ENCODE results near the gene FGD4.

FGD4 gene

DNA sequence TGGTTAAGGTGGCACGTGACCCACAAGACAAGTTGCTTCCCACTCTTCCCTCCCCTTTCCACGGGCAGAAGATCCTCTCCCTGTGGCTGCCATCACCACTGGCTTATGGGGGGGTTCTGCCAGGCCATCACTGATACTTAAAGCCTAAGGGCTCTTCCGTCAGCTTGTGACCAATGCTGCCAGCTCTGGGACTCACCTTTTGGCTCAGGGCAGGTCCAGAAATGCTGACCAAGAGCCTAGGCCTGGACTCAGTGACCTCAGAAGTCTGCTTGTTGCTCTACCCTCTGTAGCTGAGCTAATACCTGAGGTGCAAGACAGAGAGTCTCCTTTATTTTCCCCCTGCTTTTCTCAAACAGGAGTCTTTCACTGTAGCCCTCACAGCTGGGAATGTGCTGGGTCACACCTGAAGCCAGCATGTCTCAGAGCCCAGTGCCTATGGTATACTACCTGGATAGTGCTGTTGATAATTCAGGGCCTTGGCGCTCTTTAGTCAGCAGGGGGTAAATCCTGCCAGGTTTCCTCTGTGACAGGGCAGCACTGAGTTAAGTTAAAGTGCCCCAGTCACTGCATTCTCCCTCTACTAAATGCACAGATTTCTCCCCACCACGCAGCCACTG, 19.7 kb downstream of the FGD4 start:
- TF ChIP-seq CREB1 (IDR thresholded peaks at IDR 0.05; ENCODE audit: low read depth) (no peak), ZBTB7A (IDR thresholded peaks at IDR 0.05; ENCODE audit: low read depth) (no peak), FOXM1 (IDR thresholded peaks at IDR 0.05; ENCODE audit: borderline replicate concordance, low read depth) (no peak), EP300 (IDR thresholded peaks at IDR 0.05; ENCODE audit: borderline replicate concordance) (no peak), CEBPB (IDR thresholded peaks at IDR 0.05) (no peak), TCF12 (IDR thresholded peaks at IDR 0.05; ENCODE audit: low read depth) (no peak)
- TF ChIP-seq, protein P1, sequence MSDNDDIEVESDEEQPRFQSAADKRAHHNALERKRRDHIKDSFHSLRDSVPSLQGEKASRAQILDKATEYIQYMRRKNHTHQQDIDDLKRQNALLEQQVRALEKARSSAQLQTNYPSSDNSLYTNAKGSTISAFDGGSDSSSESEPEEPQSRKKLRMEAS (IDR thresholded peaks at IDR 0.05), result no peak

DNA sequence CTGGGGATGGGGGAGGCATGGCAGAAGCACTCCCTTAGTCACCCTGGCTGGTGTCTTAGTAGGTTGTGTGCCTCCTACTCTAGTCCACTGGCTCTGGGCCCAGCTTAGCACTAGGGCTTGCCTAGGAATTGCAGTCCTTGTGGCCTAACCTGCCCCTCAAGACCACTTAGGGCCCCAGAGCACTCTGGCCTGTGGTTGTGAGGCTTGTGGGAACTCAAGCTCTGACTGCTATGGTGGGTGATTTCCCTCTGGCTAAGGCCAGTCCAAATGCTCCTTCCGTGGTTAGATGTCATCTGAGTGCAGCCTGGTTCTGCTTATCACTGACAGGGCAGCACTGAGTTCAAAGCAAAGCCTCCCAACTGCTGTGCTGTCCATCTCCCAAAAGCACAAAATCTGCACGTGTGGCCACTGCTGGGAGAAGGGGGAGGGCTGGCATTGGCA, 20.2 kb downstream of the FGD4 start:
- no peak for TF ChIP-seq ZBTB7A (IDR thresholded peaks at IDR 0.05; ENCODE audit: low read depth)
- no peak for TF ChIP-seq YY1 (IDR thresholded peaks at IDR 0.05; ENCODE audit: low read depth)
- TF ChIP-seq, protein P2, sequence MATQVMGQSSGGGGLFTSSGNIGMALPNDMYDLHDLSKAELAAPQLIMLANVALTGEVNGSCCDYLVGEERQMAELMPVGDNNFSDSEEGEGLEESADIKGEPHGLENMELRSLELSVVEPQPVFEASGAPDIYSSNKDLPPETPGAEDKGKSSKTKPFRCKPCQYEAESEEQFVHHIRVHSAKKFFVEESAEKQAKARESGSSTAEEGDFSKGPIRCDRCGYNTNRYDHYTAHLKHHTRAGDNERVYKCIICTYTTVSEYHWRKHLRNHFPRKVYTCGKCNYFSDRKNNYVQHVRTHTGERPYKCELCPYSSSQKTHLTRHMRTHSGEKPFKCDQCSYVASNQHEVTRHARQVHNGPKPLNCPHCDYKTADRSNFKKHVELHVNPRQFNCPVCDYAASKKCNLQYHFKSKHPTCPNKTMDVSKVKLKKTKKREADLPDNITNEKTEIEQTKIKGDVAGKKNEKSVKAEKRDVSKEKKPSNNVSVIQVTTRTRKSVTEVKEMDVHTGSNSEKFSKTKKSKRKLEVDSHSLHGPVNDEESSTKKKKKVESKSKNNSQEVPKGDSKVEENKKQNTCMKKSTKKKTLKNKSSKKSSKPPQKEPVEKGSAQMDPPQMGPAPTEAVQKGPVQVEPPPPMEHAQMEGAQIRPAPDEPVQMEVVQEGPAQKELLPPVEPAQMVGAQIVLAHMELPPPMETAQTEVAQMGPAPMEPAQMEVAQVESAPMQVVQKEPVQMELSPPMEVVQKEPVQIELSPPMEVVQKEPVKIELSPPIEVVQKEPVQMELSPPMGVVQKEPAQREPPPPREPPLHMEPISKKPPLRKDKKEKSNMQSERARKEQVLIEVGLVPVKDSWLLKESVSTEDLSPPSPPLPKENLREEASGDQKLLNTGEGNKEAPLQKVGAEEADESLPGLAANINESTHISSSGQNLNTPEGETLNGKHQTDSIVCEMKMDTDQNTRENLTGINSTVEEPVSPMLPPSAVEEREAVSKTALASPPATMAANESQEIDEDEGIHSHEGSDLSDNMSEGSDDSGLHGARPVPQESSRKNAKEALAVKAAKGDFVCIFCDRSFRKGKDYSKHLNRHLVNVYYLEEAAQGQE (IDR thresholded peaks at IDR 0.05; ENCODE audit: low read depth), result no peak
- no peak for TF ChIP-seq TCF12 (IDR thresholded peaks at IDR 0.05; ENCODE audit: low read depth)
- TF ChIP-seq TAF1 (IDR thresholded peaks at IDR 0.05; ENCODE audit: low read depth), result no peak
- TF ChIP-seq CREB1 (IDR thresholded peaks at IDR 0.05; ENCODE audit: low read depth), result no peak
- TF ChIP-seq CEBPB (IDR thresholded peaks at IDR 0.05), result no peak
- no peak for TF ChIP-seq FOXM1 (IDR thresholded peaks at IDR 0.05; ENCODE audit: borderline replicate concordance, low read depth)
- no peak for TF ChIP-seq NFIC (IDR thresholded peaks at IDR 0.05)
- TF ChIP-seq TEAD4 (IDR thresholded peaks at IDR 0.05), result no peak
- TF ChIP-seq, protein P1 (IDR thresholded peaks at IDR 0.05), result no peak
- TF ChIP-seq EGR1 (IDR thresholded peaks at IDR 0.05), result no peak
- TF ChIP-seq EP300 (IDR thresholded peaks at IDR 0.05; ENCODE audit: borderline replicate concordance), result no peak
- TF ChIP-seq, protein P3, sequence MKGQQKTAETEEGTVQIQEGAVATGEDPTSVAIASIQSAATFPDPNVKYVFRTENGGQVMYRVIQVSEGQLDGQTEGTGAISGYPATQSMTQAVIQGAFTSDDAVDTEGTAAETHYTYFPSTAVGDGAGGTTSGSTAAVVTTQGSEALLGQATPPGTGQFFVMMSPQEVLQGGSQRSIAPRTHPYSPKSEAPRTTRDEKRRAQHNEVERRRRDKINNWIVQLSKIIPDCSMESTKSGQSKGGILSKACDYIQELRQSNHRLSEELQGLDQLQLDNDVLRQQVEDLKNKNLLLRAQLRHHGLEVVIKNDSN (IDR thresholded peaks at IDR 0.05), result no peak
- no peak for TF ChIP-seq RAD21 (IDR thresholded peaks at IDR 0.05; ENCODE audit: low read depth)

DNA sequence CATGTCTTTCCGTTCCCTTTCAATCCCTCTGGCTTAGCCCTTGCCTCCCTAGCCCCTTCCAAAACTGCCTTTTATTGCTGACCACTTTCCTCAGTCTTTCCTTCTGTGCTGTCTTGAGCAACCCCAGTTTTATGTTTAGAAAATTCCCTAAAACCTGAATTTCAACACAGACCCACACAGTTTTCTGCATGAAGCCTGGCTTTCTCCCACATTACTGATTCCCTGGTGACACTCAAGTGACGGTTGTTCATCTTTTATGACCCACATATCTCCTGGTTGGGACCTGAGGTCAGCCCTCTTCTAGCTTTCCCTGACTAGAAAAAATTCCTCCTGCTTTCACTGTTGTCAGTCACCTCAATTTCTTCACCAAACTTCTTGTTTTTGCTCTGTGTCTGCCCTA, 21.0 kb downstream of the FGD4 start:
- TF ChIP-seq TEAD4 (IDR thresholded peaks at IDR 0.05) (no peak), NFIC (IDR thresholded peaks at IDR 0.05) (no peak), EP300 (IDR thresholded peaks at IDR 0.05; ENCODE audit: borderline replicate concordance) (no peak), TAF1 (IDR thresholded peaks at IDR 0.05; ENCODE audit: low read depth) (no peak), CREB1 (IDR thresholded peaks at IDR 0.05; ENCODE audit: low read depth) (no peak), EGR1 (IDR thresholded peaks at IDR 0.05) (no peak), FOXM1 (IDR thresholded peaks at IDR 0.05; ENCODE audit: borderline replicate concordance, low read depth) (no peak), CEBPB (IDR thresholded peaks at IDR 0.05) (no peak), RAD21 (IDR thresholded peaks at IDR 0.05; ENCODE audit: low read depth) (no peak), ZBTB7A (IDR thresholded peaks at IDR 0.05; ENCODE audit: low read depth) (no peak)
- TF ChIP-seq, protein P1 (IDR thresholded peaks at IDR 0.05), result no peak

DNA sequence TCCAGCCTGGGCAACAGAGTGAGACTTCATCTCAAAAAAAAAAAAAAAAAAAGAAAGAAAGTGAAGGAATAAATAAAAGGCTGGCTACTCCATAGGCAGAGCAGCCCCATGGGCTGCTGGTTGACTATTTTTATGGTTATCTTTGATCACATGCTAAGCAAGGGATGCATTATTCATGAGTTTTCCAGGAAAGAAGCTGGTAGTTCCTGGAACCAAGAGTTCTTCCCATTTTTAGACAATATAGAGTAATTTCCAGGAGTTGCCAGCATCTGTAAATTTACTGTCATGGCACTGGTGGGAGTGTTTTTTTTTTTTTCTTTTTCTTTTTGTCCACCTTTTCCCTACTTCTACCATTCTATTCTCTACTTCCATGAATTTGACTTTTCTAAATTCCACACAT, 24.2 kb downstream of the FGD4 start:
- TF ChIP-seq, protein P1 (IDR thresholded peaks at IDR 0.05), result no peak
- TF ChIP-seq EGR1 (IDR thresholded peaks at IDR 0.05) (no peak), TAF1 (IDR thresholded peaks at IDR 0.05; ENCODE audit: low read depth) (no peak), NFIC (IDR thresholded peaks at IDR 0.05) (no peak), TCF12 (IDR thresholded peaks at IDR 0.05; ENCODE audit: low read depth) (no peak), YY1 (IDR thresholded peaks at IDR 0.05; ENCODE audit: low read depth) (no peak), TEAD4 (IDR thresholded peaks at IDR 0.05) (no peak), RAD21 (IDR thresholded peaks at IDR 0.05; ENCODE audit: low read depth) (no peak), CEBPB (IDR thresholded peaks at IDR 0.05) (no peak), FOXM1 (IDR thresholded peaks at IDR 0.05; ENCODE audit: borderline replicate concordance, low read depth) (no peak), CREB1 (IDR thresholded peaks at IDR 0.05; ENCODE audit: low read depth) (no peak), ZBTB7A (IDR thresholded peaks at IDR 0.05; ENCODE audit: low read depth) (no peak), EP300 (IDR thresholded peaks at IDR 0.05; ENCODE audit: borderline replicate concordance) (no peak)
- TF ChIP-seq, protein P3 (IDR thresholded peaks at IDR 0.05), result no peak
- TF ChIP-seq, protein P2 (IDR thresholded peaks at IDR 0.05; ENCODE audit: low read depth), result no peak

DNA sequence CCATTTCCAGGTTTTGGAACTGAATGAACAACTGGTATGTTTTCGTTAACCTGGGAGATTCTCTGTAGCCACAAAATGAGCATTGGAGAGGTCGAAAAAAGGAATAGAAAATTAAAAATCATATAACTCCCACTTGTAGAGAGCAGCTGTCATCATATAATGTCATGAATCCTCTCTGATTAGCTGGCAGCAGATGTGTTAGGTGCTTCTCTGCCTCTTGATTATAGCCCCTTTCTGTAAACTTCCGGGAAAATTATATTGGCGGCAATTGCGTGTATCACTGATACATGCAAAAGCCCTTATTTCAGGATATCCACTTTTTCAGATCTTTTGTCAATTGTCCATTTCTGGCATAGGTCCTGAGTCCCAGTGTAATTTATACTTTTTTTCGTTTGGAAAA, 31.7 kb downstream of the FGD4 start:
- TF ChIP-seq TAF1 (IDR thresholded peaks at IDR 0.05; ENCODE audit: low read depth) (no peak), FOXM1 (IDR thresholded peaks at IDR 0.05; ENCODE audit: borderline replicate concordance, low read depth) (no peak), CREB1 (IDR thresholded peaks at IDR 0.05; ENCODE audit: low read depth) (no peak), TEAD4 (IDR thresholded peaks at IDR 0.05) (no peak), EP300 (IDR thresholded peaks at IDR 0.05; ENCODE audit: borderline replicate concordance) (no peak), RAD21 (IDR thresholded peaks at IDR 0.05; ENCODE audit: low read depth) (no peak), EGR1 (IDR thresholded peaks at IDR 0.05) (no peak), NFIC (IDR thresholded peaks at IDR 0.05) (no peak), CEBPB (IDR thresholded peaks at IDR 0.05) (no peak), YY1 (IDR thresholded peaks at IDR 0.05; ENCODE audit: low read depth) (no peak), ZBTB7A (IDR thresholded peaks at IDR 0.05; ENCODE audit: low read depth) (no peak), TCF12 (IDR thresholded peaks at IDR 0.05; ENCODE audit: low read depth) (no peak)
- TF ChIP-seq, protein P2 (IDR thresholded peaks at IDR 0.05; ENCODE audit: low read depth), result no peak
- TF ChIP-seq, protein P1 (IDR thresholded peaks at IDR 0.05), result no peak
- TF ChIP-seq, protein P3 (IDR thresholded peaks at IDR 0.05), result no peak
